Ecto neural progenitor cell (in vitro differentiated cells): ENCODE measurements around the gene P3R3URF.

ENCODE experiments used
- DNase-seq: peaks from one replicate; pipeline ENCODE4 v3.0.0-alpha.2; 2018; ENCODE audit warnings: low spot score

P3R3URF gene

DNA sequence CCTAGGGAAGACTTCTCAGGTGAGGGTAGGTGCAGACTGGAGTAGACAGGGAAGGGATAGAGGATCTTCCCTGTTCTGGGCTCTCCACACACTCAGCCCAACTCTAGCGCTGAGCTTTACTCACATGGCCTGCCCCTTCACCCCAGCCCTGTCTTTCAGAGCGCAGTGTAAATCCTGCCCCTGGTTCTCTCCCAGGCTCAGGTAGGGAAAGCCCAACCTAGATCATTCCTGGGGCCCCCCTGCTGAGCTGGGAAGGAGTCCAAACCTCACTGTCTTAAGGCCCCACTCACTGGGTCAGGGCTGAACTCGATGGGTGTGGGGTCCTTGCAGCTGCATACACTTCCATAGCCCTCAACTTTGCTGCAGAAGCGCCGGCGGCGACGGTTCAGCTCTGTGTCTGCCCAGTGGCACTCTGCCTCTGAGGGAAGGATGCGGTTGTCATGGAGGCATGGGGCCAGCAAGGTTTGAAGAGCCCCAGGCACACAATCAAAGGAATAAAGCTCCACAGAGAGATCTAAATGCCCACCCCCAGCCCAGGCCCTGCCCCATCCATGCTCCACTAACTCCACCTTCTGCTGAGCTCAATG, 17.8 kb upstream of the P3R3URF start:
- DNase-seq: no peak

DNA sequence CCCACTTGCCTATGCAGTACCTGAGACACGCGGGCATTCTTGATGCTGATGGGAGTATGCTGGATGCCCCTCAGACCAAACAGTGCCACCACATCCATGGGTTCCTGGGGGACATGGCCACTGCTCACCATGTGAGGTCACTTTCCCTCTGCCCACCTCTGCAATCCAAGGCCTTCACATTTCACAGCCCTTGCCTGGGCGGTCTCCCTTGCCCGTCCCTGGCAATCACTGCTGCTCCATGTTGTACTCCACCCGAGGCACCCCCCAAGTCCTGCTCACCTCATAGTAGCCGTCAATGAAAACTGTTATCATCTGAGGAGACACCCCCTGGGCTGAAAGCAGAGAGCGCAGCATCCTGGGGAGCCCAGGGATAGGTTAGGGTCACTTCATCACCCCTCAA, 17.0 kb upstream of the P3R3URF start:
- no peak for DNase-seq

- no peak for DNase-seq
Observed at GRCh38 chr1:46192171-46192570, 15.9 kb upstream of the P3R3URF start.

- no peak for DNase-seq
Observed at GRCh38 chr1:46191033-46191701, 14.9 kb upstream of the P3R3URF start.

GRCh38 chr1:46190539-46190938, 14.3 kb upstream of the P3R3URF start:
- no peak for DNase-seq

DNA sequence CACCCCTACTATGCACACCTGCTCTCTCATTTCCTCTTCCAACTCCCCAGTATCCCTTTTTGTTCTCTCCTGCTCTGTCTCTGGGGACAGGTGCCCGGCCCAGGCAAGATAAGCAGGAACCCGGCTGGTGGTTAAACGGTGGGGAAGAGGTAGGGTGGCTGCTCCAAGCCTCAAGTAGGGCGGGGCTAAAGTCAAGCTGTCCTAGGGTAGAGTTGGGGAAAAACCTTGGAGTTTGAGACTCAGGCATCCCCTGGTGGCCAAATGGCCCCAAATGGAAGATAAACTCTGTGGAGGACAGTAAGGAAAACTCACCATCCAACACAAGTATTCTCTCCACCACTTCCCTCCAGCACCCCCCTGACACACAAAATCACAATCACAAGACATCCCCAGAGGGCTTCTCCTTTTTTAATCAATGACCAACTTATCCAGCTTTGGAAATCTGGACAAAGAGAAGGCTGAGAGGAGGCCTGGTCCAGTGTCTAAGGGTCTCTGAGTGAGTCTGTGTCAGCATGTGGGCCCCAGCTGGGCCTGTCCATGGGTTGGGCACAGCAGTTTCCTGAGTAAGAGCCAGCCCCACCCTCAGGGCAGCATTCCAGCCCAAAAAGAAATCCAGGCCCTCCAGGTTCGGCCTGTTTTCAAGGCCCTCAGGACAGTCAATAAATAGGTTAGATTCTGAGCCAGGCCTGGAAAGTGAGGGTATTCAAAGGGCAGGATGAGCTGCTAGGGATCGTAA, 12.2 kb upstream of the P3R3URF start:
- no peak for DNase-seq

DNA sequence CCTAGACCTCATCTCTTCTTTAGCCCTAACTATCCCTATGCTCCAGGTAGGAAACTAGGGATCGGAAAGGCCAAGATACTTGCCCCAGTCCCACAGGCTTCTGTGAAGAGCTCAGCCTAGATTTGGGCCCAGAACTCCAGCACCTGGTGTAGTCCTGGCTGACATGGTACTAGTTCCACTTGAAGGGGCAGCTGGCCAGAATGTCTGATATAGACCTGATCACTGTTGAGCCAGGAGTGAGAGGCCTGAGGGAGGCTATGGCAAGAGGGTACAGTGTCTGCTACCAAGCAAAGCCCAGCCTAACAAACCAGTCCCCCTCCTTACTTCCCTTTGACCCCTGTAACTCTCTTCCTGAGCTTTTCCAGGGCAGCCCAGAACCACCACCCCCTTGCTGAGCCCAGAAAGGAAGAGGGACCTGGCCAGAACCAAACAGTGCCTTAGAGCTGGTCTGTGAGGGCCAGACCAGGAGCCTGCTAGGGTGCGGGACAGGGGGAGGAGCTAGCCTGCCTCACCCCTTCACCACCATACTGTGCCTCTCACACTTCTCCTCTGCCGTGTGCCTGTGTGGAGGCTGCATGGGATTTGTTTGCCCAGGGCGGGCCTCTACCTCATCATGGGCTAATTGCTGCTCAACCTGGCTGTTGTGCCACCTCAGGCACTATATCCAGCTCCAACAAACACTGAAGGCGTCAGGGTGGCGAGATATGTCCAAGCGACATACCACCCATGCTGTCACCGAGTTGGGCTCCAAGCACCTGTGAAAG, 11.0 kb upstream of the P3R3URF start:
- DNase-seq: no peak

GRCh38 chr1:46186076-46186475, 9.8 kb upstream of the P3R3URF start:
- DNase-seq: no peak

- no peak for DNase-seq
Observed at GRCh38 chr1:46184920-46185658, 8.8 kb upstream of the P3R3URF start.

GRCh38 chr1:46183926-46184557, 7.8 kb upstream of the P3R3URF start:
- DNase-seq: no peak

GRCh38 chr1:46183079-46183847, 7.0 kb upstream of the P3R3URF start:
- DNase-seq: no peak

- no peak for DNase-seq
Observed at GRCh38 chr1:46181343-46182260, 5.3 kb upstream of the P3R3URF start.

DNA sequence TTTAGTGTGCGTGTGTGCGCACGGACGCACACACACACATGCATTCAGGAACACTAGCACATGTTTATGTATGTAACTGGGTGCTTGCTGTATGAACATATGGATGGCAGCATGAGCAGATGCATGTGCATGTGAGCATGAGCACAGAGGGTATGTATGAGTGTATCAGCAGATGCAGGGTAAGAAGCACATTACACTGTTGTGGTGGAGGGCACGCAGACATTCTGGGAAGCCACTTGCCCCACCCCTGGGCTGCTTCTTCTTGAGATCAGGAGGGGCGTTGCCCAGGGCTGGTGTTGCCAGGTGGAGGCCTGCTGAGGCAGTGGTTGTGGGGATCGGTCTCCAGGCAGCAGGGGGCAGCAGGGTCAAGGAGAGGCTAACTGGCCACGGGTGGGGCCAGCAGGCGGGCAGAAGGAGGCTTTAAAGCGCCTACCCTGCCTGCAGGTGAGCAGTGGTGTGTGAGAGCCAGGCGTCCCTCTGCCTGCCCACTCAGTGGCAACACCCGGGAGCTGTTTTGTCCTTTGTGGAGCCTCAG, 3.9 kb upstream of the P3R3URF start:
- peak; percentile 60 for DNase-seq

DNA sequence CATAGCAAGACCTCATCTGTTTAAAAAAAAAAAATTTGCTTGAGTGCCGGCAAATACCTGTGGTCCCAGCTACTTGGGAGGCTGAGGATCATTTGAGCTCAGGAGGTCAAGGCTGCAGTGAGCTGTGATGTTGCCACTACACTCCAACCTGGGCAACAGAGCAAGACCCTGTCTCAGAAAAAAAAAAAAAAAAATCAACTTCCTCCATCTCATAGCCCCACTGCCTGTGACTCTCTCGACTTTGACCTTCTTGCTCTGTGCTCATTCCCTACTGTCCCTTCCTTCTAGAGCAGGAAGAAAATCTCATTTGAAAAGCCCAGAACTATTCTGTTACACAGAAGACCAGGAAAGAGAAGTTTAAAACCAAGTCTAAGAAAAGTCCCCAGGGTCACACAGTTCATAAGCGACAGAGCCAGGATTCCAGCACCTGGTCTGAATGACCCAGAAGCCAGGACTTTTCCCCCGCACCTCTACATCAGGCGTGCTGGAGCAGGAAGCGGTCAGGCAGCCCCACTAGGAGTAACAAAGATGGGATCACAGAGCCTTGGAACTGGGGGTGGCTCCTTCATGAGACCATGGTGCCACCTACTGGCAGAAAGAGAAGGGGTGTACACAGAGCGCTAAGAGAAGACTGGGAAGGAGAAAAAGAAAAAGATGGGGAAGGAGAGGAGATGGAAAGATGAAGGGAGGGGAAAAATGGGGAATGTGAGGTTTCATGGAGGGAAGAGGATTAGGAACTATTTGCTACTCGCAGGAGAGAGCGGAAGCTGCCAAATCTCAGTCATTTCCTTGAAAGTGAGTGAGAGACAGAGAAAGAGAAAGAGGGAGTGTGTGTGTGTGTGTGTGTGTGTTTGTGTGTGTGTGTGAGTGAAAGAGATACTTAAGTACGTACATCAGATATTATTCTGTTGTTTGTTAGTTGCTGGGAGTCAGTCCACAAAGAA, 3.1 kb upstream of the P3R3URF start:
- DNase-seq: peak; percentile 83

GRCh38 chr1:46175243-46175642, 1.0 kb downstream of the P3R3URF start:
- no peak for DNase-seq

DNA sequence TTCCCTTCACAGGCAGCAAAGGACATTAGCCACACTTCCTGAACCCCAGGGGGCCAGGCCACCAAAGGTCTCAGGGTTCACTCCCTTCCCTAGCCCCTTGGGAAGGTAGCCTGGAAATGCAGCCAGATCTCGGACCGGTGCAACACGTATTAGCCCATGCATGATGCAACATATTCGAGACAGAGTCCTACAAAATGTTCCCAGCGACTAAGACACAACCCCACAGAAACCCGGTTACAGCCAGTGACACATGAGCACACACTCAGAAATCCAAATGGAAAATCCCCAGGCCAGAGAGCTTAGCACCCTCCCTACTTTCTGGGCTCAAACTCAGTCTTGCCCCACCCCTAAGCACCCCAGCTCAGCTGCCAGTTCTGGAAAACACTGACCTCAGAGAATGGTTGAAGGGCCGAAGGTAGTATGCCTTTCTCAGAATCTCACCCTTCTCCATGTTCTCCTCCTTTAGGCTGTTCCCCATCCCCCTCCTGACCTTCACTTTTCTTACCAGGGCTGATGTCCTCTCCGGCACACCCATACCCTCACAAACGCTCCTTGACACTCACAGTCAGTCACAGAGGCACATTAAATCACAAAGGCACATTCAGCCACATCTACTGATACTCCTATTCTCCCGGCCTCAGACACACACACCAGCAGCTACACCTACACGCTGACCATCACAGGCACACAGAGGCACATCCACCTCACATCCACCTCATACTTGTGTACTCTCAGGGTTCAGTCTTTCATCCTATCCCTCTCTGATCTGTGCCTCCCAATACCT, 1.6 kb downstream of the P3R3URF start, which contains the start of gene TSPAN1:
TSPAN1 (plus strand) TSS at position 640 of the 784 bp plus-strand sequence. CDS start 6,021 bp downstream, outside the sequence.
- DNase-seq: no peak

DNA sequence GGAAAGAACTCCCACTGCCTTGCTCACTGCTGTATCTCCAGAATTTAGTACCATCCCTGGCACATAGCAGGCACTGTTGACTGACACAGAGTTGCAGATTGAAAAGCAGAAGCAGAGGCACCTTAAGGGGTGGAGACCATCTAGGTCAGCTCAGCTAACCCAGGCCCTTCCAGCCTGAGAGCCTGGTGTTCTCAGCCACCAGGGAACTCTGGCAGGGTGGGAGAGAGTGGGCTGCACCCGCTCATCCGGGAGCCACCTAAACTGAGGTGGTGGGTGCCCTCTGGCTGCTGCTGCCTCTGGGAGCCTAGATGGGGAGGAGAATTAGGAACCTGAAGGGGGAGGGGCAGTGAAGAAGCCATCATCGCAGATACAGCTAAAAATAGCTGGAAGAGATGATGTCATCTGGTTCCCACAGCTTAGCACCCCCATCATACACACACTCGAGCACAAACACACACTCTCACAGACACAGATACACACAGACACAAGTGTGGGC, 2.9 kb downstream of the P3R3URF start:
- DNase-seq: no peak
